ENCODE results near the gene FLNB. TPM values are rescaled to one million over a fixed set of nuclear protein-coding genes. Genes with fewer than 3 reads are reported as not detected.

FLNB gene
- total RNA-seq, 4 donors from 2014 or later: 61.9 to 114 (median 89.9) TPM

DNA sequence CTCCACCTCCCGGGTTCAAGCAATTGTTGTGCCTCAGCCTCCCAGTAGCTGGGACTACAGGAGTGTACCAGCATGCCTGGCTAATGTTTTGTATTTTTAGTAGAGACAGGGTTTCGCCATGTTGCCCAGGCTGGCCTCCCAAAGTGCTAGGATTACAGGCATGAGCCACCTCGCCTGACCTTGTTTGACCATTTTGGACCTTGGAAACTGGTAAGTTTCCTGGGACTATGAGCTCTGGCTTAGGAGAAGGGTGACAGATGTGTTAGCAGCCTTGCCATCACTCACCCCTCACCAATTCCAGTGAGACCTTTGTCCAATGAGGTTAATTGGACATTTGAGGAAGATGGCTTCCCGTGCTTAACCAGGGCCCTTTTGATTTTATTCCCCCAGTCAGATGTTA, 182.7 kb downstream of the FLNB start:
- DNase-seq (ENCODE audit: extremely low spot score): no peak
- H3K27me3 ChIP-seq: no peaks in the 10 kb centered on the region
- 95% methylated on average over 4 of the region's 4 CpGs for WGBS
- H3K36me3 ChIP-seq: no peaks in the 10 kb centered on the region
- H3K9me3 ChIP-seq: no peaks in the 10 kb centered on the region
- TF ChIP-seq POLR2AphosphoS5 (IDR thresholded peaks at IDR 0.05): no peak
- TF ChIP-seq, protein P1, sequence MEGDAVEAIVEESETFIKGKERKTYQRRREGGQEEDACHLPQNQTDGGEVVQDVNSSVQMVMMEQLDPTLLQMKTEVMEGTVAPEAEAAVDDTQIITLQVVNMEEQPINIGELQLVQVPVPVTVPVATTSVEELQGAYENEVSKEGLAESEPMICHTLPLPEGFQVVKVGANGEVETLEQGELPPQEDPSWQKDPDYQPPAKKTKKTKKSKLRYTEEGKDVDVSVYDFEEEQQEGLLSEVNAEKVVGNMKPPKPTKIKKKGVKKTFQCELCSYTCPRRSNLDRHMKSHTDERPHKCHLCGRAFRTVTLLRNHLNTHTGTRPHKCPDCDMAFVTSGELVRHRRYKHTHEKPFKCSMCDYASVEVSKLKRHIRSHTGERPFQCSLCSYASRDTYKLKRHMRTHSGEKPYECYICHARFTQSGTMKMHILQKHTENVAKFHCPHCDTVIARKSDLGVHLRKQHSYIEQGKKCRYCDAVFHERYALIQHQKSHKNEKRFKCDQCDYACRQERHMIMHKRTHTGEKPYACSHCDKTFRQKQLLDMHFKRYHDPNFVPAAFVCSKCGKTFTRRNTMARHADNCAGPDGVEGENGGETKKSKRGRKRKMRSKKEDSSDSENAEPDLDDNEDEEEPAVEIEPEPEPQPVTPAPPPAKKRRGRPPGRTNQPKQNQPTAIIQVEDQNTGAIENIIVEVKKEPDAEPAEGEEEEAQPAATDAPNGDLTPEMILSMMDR (IDR thresholded peaks at IDR 0.05): no peak
- TF ChIP-seq EP300 (IDR thresholded peaks at IDR 0.05): no peak
- TF ChIP-seq POLR2A (IDR thresholded peaks at IDR 0.05; ENCODE audit: low read depth): no peak
- H3K4me3 ChIP-seq: no peak overlapping the region
- intact Hi-C loops (cut with DNase I): no loop called here
- peaks cover 0 to 13% (median 3%) of the 10 kb centered on the region in 4 donors for H3K4me1 ChIP-seq
- H3K27ac ChIP-seq (replicated peaks in 1 of 4): no peak overlapping the region

DNA sequence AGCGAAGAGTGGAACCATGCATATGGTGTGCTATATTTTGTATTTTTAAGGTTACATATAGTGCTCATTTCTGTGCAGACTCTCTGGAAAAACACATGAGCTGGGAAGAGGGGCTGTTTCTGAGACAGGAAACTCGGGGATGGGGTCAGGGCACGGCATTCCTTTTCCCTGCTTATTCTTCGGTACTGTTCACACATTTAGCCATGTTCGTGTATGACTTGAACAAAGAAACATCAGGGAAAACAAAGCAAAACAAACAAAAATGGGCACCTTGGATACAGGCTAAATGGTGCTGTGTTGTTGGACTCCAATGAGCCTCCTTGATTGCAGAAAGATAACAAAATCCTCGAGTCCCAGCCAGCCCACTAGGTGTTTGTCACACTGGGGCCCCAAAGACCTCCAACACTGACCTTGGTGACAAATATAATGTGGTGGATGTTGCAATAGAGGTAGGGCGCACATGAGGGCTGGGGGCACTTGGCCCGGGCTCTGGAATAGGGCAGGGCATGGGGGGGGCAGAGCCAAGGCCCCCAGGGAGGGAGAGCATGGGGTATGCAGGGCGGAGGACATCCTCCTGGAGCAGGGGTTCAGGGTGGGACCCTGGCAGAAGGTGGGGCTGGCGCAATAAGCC, 183.3 kb downstream of the FLNB start:
- Histone ChIP-seq H3K36me3 (no peaks in the 10 kb centered on the region), H3K27ac (replicated peaks in 1 of 4) (no peak overlapping the region), H3K27me3 (no peaks in the 10 kb centered on the region), H3K9me3 (no peaks in the 10 kb centered on the region), H3K4me1 (peaks cover 0 to 13% (median 3%) of the 10 kb centered on the region in 4 donors), H3K4me3 (no peak overlapping the region)
- intact Hi-C loops (cut with DNase I): no loop called here
- DNase-seq (ENCODE audit: extremely low spot score): no peak
- 72% methylated on average over 10 of the region's 10 CpGs for WGBS
- TF ChIP-seq POLR2AphosphoS5 (IDR thresholded peaks at IDR 0.05) (no peak), POLR2A (IDR thresholded peaks at IDR 0.05; ENCODE audit: low read depth) (no peak), EP300 (IDR thresholded peaks at IDR 0.05) (no peak)
- TF ChIP-seq, protein P1 (IDR thresholded peaks at IDR 0.05): no peak

DNA sequence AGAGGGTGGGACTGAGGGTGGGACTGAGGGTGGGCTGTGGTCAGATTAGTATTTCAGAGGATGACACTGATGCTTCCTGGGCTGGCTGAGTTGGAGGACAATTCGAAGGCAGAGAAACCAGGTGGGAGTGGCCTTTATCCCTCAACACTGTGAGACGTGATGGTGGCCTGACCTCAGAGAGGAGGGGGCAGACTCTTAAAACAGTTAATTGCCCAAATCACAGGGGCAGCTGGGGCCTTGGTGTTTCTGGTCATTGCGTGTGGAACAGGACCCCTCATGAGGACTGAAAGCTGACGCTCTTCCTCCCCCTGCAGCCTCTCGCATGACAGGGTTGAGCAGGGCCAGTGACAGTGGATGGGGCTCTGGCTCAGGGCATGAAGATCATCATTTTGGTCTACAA, 183.8 kb downstream of the FLNB start:
- Histone ChIP-seq H3K4me3 (no peak overlapping the region), H3K27me3 (no peaks in the 10 kb centered on the region), H3K36me3 (no peaks in the 10 kb centered on the region), H3K9me3 (no peaks in the 10 kb centered on the region), H3K4me1 (peaks cover 0 to 13% (median 3%) of the 10 kb centered on the region in 4 donors), H3K27ac (replicated peaks in 1 of 4) (no peak overlapping the region)
- TF ChIP-seq, protein P1 (IDR thresholded peaks at IDR 0.05): no peak
- TF ChIP-seq EP300 (IDR thresholded peaks at IDR 0.05): no peak
- 79% methylated on average over 5 of the region's 5 CpGs for WGBS
- intact Hi-C loops (cut with DNase I): no loop called here
- DNase-seq (ENCODE audit: extremely low spot score): no peak

DNA sequence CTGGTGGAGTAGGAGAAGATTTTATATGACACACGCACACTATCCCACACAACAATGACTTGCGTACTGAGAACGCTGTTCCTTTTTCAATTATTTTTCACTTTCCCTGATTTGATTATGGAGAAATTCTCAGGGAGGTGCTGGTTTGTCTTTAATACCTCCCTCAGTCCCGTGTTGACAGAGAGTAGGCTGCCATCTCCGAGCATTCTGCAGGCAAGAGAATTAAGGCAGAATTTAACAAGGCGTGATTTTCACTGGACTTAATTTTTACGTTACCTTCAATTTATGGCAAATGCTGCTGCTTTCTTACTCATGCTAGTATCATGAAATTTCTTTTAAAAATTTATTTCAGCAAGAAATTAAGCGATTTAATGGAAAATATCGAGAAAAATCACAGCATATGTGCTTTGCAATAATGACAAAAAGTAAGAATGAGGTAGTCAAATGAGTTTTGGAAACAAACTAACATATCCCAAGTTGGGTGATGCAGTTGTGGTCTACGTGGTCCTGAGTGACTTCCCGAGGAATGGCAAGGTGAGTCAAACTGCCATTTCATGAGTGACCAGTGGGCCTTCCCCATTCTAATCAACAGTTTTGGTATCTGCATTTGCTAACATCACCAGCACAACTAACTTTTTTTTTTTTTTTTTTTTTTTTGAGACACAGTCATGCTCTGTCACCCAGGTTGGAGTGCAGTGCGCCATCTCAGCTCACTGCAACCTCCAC, 185.6 kb downstream of the FLNB start:
- Histone ChIP-seq H3K27me3 (no peaks in the 10 kb centered on the region), H3K4me1 (peaks cover 0 to 14% (median 8%) of the 10 kb centered on the region in 4 donors), H3K9me3 (no peaks in the 10 kb centered on the region), H3K36me3 (no peaks in the 10 kb centered on the region), H3K4me3 (no peak overlapping the region), H3K27ac (replicated peaks in 1 of 4) (no peak overlapping the region)
- intact Hi-C loops (cut with DNase I): no loop called here
- 85% methylated on average over 12 of the region's 12 CpGs for WGBS
- TF ChIP-seq, protein P1 (IDR thresholded peaks at IDR 0.05): no peak
- no peak for TF ChIP-seq POLR2A (IDR thresholded peaks at IDR 0.05; ENCODE audit: low read depth)
- no peak for TF ChIP-seq POLR2AphosphoS5 (IDR thresholded peaks at IDR 0.05)
- no peak for TF ChIP-seq EP300 (IDR thresholded peaks at IDR 0.05)
- DNase-seq (ENCODE audit: extremely low spot score): no peak

All from esophagus muscularis mucosa (tissue), 4 donors.